Brain microvascular endothelial cell (primary cell): Measurements from ENCODE around the gene MGMT.

ENCODE experiments used
- DNase-seq: peaks from one replicate; pipeline ENCODE4 v3.0.0-alpha.2; 2020
- H3K27ac ChIP-seq: fragments of 250-450 bp; sonication (Bioruptor Pico); 2 replicates; pipeline ENCODE4 v1.5.1; 2020; ENCODE audit warnings: mild to moderate bottlenecking, moderate library complexity
- H3K27me3 ChIP-seq: fragments of 250-450 bp; sonication (Bioruptor Pico); replicated peaks from 2 replicates; pipeline ENCODE4 v1.5.1; 2020; ENCODE audit warnings: mild to moderate bottlenecking
- H3K36me3 ChIP-seq: fragments of 250-450 bp; sonication (Bioruptor Pico); replicated peaks from 2 replicates; pipeline ENCODE4 v1.5.1; 2020; ENCODE audit warnings: mild to moderate bottlenecking
- H3K4me3 ChIP-seq: 2 replicates; pipeline ENCODE4 v1.5.1; 2011; ENCODE audit warnings: low read depth, mild to moderate bottlenecking, control low read depth, low read length, moderate library complexity
- in situ Hi-C: cut with HindIII; loops from 2 replicates; pipeline ENCODE4 v1.10.0; 2017; ENCODE audit warnings: low sequenced_read_pairs, low pct_ligation_motif_present
- TF ChIP-seq, protein P1 (sequence below): IDR thresholded peaks from 2 replicates; pipeline ENCODE4 v1.5.1; 2011; ENCODE audit warnings: low read depth, mild to moderate bottlenecking, moderate library complexity, low read length, control low read depth, inconsistent platforms; ENCODE audit errors: missing control alignments

Gene MGMT

DNA sequence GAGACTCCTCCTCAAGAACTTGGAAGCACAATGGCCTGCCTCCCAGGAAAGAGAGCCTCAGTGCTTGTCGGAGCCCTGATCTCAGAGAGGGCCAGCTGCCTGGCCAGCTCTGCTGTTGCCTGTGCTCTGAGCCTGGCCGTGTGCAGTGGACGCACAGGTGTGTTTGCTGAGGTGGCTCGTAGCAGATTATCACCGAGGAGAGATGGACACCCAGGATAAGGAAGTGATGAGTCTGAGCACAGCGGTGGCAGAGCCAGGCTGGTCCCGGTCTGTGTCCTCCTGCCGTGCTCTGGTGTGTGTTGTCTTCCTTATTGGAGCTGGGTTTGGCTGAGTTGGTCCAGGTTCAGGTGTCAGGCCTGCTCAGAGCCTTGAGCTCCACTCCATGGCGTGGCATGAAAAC lies 288.6 kb downstream of the MGMT start:
- no peaks in the 10 kb centered on the region for H3K36me3 ChIP-seq
- no peak overlapping the region for H3K4me3 ChIP-seq
- DNase-seq = no peak
- in situ Hi-C loops = no loop called here
- H3K27me3 ChIP-seq = no peaks in the 10 kb centered on the region
- TF ChIP-seq, protein P1, sequence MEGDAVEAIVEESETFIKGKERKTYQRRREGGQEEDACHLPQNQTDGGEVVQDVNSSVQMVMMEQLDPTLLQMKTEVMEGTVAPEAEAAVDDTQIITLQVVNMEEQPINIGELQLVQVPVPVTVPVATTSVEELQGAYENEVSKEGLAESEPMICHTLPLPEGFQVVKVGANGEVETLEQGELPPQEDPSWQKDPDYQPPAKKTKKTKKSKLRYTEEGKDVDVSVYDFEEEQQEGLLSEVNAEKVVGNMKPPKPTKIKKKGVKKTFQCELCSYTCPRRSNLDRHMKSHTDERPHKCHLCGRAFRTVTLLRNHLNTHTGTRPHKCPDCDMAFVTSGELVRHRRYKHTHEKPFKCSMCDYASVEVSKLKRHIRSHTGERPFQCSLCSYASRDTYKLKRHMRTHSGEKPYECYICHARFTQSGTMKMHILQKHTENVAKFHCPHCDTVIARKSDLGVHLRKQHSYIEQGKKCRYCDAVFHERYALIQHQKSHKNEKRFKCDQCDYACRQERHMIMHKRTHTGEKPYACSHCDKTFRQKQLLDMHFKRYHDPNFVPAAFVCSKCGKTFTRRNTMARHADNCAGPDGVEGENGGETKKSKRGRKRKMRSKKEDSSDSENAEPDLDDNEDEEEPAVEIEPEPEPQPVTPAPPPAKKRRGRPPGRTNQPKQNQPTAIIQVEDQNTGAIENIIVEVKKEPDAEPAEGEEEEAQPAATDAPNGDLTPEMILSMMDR = no peak
- H3K27ac ChIP-seq = no peak overlapping the region

DNA sequence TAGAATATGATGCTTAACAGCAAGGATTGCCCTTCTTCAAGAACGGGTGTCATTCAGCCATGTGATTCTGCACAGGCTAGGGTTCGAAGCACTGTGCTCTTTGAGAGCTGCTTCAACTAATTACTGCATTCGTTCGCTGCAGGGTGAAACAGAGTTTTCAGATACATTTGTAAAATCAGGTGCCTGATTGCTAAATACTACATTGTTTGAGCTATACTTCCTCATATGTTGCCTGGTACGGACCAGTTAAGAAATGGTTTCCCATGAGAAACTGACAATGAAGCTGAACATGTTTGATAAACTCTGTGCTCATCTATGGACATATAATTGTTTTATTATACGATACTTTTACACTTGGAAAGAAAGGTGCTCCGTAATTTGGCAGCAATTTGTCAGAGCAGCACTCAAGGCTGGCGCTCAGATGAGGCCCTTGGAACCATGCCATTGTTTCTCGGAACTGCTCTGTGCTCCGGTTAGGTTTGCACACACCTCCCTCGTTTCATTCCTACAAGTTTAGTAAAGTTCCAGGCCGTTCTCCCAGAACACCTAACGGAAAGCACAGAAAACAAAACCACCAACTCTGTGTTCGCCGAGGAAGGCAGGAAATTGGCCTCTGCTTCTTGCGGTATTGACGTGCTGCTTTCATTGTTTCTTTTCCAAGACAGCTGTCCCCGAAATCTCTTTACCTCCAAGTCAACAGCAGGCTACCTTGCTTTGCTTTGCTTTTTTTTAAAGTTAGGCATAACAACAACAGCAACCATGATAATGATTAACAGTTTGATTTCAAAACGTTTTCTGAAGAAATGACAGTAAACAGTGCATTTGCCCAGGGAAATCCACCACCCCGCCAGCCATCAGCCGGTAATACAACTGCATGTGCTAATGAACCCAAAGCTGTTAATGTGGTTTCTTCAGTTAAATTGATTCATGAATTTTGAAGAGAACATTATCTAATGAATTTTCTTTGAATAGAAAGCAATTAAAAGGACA lies 290.2 kb downstream of the MGMT start:
- H3K4me3 ChIP-seq = no peak overlapping the region
- no peak overlapping the region for H3K27ac ChIP-seq
- no peak for DNase-seq
- in situ Hi-C loops = no loop called here
- no peaks in the 10 kb centered on the region for H3K27me3 ChIP-seq
- no peaks in the 10 kb centered on the region for H3K36me3 ChIP-seq
- TF ChIP-seq, protein P1 = no peak

DNA sequence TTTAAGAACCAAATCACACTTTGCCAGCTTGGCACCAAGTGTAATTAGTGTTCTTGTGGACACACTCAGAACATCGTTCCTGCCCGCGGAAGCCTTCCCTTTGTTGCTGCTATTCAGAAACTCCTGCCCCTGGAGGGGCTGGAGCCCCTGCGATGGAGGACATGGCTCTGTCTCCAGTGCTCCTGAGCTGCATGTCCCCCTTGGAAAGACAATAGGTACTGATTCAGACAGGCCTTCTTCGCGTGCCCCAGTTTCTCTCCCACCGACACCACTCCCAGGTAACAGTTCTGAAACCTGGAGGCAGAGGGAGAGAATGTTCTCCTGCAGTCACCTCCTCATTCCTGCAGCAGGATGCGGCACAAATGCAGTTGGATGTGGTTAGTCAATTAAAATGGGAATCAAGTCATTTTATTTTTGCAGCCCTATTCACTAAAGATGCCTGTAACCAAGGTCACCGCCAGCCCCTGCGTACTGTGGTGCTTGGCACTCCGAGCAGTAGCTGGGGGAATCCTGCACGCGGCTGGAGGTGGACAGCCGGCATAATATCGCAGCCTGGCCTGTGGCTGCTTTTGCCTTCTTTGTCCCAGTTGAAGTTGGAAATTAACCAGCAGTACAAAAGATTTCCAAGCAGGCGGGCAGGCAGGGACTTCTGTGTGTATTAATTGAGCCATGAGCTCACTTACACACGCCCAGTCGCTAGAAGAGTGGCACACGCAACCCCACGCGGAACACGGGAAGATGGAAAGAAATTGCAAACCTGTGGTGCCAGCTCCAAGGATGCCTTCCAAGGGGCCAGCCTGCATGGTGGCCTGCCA lies 291.4 kb downstream of the MGMT start:
- Histone ChIP-seq H3K36me3 (no peaks in the 10 kb centered on the region), H3K27me3 (no peaks in the 10 kb centered on the region), H3K27ac (no peak overlapping the region), H3K4me3 (no peak overlapping the region)
- in situ Hi-C loops = no loop called here
- TF ChIP-seq, protein P1 = no peak
- DNase-seq = no peak

DNA sequence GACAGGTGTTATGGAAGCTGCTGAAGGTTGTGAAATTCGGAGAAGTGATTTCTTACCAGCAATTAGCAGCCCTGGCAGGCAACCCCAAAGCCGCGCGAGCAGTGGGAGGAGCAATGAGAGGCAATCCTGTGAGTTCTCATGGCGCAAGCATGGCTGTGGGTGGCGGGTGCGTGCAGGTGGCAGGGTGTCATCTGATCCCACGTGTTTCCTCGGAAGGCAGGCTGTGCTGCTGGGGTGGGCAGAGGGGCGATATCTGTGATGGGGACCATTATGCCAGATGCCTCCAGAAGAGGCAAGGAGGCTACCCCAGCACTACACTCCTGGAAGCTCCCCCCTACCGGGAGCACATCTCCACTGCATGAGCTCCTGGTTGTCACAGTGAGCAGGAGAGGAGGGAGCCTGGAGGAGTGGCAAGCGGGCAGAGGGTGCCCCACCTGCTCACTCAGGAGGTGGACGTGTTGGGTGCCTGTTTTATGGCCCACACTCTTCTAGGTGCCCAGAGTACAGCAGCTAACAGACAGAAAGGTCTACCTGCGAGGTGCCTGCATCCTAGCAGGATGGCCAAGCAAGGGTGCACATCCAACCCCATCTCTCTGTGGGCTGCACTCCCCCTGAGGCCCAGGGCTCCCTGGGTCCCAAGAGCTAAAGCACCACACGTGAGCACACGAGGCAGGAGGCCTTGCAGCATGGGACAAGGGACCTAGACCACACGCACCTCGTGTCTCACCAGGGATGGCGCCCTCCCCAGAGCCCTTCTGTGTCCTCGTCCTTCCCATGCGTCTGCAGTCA lies 292.4 kb downstream of the MGMT start:
- TF ChIP-seq, protein P1 = no peak
- no peaks in the 10 kb centered on the region for H3K36me3 ChIP-seq
- no peak overlapping the region for H3K27ac ChIP-seq
- no peak for DNase-seq
- H3K4me3 ChIP-seq = no peak overlapping the region
- no peaks in the 10 kb centered on the region for H3K27me3 ChIP-seq
- in situ Hi-C loops = no loop called here

DNA sequence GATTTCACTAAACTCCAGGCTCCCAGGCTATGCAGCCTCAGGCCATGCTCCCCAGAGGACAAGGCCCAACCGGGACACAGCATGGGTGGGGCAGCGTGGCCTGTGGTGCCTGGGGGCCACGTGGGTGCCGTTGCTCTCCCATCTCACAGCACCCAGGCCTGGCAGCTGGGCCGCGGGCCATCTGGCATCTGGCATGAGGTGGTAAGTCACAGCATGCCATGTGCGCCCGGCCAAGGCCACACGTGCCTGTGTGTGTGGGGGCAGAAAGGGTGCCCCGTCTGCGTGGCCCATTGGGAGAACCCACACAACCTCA lies 292.9 kb downstream of the MGMT start:
- no peaks in the 10 kb centered on the region for H3K36me3 ChIP-seq
- no peak overlapping the region for H3K27ac ChIP-seq
- no peaks in the 10 kb centered on the region for H3K27me3 ChIP-seq
- TF ChIP-seq, protein P1 = no peak
- DNase-seq = no peak
- H3K4me3 ChIP-seq = no peak overlapping the region
- in situ Hi-C loops = no loop called here
